RWPE2 (cell line): ENCODE measurements around the gene KRTAP10-1.
"Not testable (repeated sequence)": the region's sequence is repeated elsewhere in the genome, so short reads cannot be mapped to it uniquely, and the experiment has no call there.

Experiments used
- ATAC-seq: fragments of 200-7000 bp; cut with Tn5 transposase; 3 replicates; pipeline ENCODE4 v1.9.1; 2021; ENCODE audit warnings: low read depth
- DNase-seq: peaks from one replicate; pipeline ENCODE4 v3.0.0-alpha.2; 2020; ENCODE audit warnings: low spot score
- H3K27ac ChIP-seq: fragments of 450-650 bp; 2 replicates; pipeline ENCODE4 v1.5.1; 2017; ENCODE audit warnings: mild to moderate bottlenecking; ENCODE audit not compliant: poor library complexity, severe bottlenecking
- H3K27me3 ChIP-seq: fragments of 250-450 bp; sonication (Bioruptor Pico); 2 replicates; pipeline ENCODE4 v1.5.1; 2021; ENCODE audit warnings: mild to moderate bottlenecking, moderate library complexity; ENCODE audit not compliant: insufficient read depth, poor library complexity, severe bottlenecking
- H3K36me3 ChIP-seq: fragments of 250-450 bp; sonication (Bioruptor Pico); 2 replicates; pipeline ENCODE4 v1.5.1; 2020; ENCODE audit warnings: low read depth, mild to moderate bottlenecking, moderate library complexity
- H3K4me1 ChIP-seq: fragments of 250-450 bp; sonication (Bioruptor Pico); 2 replicates; pipeline ENCODE4 v1.5.1; 2021; ENCODE audit warnings: mild to moderate bottlenecking, moderate library complexity; ENCODE audit not compliant: insufficient read depth, poor library complexity, severe bottlenecking
- H3K4me3 ChIP-seq: fragments of 250-450 bp; sonication (Bioruptor Pico); 2 replicates; pipeline ENCODE4 v1.5.1; 2021; ENCODE audit warnings: mild to moderate bottlenecking, moderate library complexity; ENCODE audit not compliant: severe bottlenecking
- H3K9me3 ChIP-seq: fragments of 250-450 bp; sonication (Bioruptor Pico); 2 replicates; pipeline ENCODE4 v1.5.1; 2021; ENCODE audit warnings: mild to moderate bottlenecking, moderate library complexity; ENCODE audit not compliant: severe bottlenecking
- CTCF ChIP-seq: fragments of 450-650 bp; IDR thresholded peaks from one replicate; pipeline ENCODE4 v1.5.1; 2017; ENCODE audit warnings: mild to moderate bottlenecking, moderate library complexity; ENCODE audit not compliant: poor library complexity, severe bottlenecking

KRTAP10-1 gene

GRCh38 chr21:44550807-44551206 is 10.8 kb upstream of the KRTAP10-1 start:
- ATAC-seq (no peak), DNase-seq (no peak)
- no peak for TF ChIP-seq CTCF
- peaks cover 6% of the 10 kb centered on the region for H3K27me3 ChIP-seq
- no peaks in the 10 kb centered on the region for H3K9me3 ChIP-seq
- H3K36me3 ChIP-seq = no peaks in the 10 kb centered on the region
- no peak overlapping the region for H3K27ac ChIP-seq
- H3K4me1 ChIP-seq = peaks cover 10% of the 10 kb centered on the region
- no peak overlapping the region for H3K4me3 ChIP-seq

- H3K9me3 ChIP-seq, H3K27me3 ChIP-seq, ATAC-seq, DNase-seq, H3K4me3 ChIP-seq, H3K4me1 ChIP-seq, H3K27ac ChIP-seq, H3K36me3 ChIP-seq: not testable (repeated sequence)
These were observed 10.3 kb upstream of the KRTAP10-1 start for GRCh38 chr21:44550285-44550684.

GRCh38 chr21:44549525-44550211 is 9.7 kb upstream of the KRTAP10-1 start:
- no peak overlapping the region for H3K4me3 ChIP-seq
- H3K27ac ChIP-seq = no peak overlapping the region
- no peaks in the 10 kb centered on the region for H3K36me3 ChIP-seq
- H3K4me1 ChIP-seq = peaks cover 10% of the 10 kb centered on the region
- no peak for TF ChIP-seq CTCF
- ATAC-seq (no peak), DNase-seq (no peak)
- H3K9me3 ChIP-seq = no peaks in the 10 kb centered on the region
- H3K27me3 ChIP-seq = peaks cover 1% of the 10 kb centered on the region

GRCh38 chr21:44548922-44549321 is 8.9 kb upstream of the KRTAP10-1 start:
- no peak overlapping the region for H3K27ac ChIP-seq

GRCh38 chr21:44548381-44548780 is 8.4 kb upstream of the KRTAP10-1 start:
- Histone ChIP-seq H3K36me3 (no peaks in the 10 kb centered on the region), H3K9me3 (no peaks in the 10 kb centered on the region), H3K4me1 (peaks cover 10% of the 10 kb centered on the region), H3K4me3 (no peak overlapping the region), H3K27ac (no peak overlapping the region), H3K27me3 (no peaks in the 10 kb centered on the region)
- no peak for ATAC-seq
- TF ChIP-seq CTCF = no peak
- DNase-seq = no peak

More at GRCh38 chr21:44548922-44549321, 8.9 kb upstream of the KRTAP10-1 start:
- DNase-seq (no peak), ATAC-seq (no peak)
- Histone ChIP-seq H3K4me1 (peaks cover 10% of the 10 kb centered on the region), H3K27me3 (no peaks in the 10 kb centered on the region), H3K9me3 (no peaks in the 10 kb centered on the region), H3K36me3 (no peaks in the 10 kb centered on the region), H3K4me3 (no peak overlapping the region)
- no peak for TF ChIP-seq CTCF
